Muscle layer of colon (tissue), 2 donors: Measurements from ENCODE around the gene COX6A1.

Source experiments
- H3K27ac ChIP-seq: one replicate; pipeline ENCODE4 v1.7.0; 2013; ENCODE audit warnings: low read depth, mild to moderate bottlenecking, low read length, moderate library complexity
- H3K27me3 ChIP-seq, 2 donors: one replicate each; pipeline ENCODE4 v1.7.0; 2013; ENCODE audit warnings: low read length in 2 of 2, mild to moderate bottlenecking in 2 of 2; ENCODE audit not compliant: insufficient read depth in 2 of 2, control insufficient read depth in 1 of 2
- H3K36me3 ChIP-seq: one replicate; pipeline ENCODE4 v1.7.0; 2013; ENCODE audit warnings: mild to moderate bottlenecking, low read length; ENCODE audit not compliant: insufficient read depth
- H3K4me1 ChIP-seq: one replicate; pipeline ENCODE4 v1.7.0; 2013; ENCODE audit warnings: mild to moderate bottlenecking, low read length; ENCODE audit not compliant: insufficient read depth
- H3K4me3 ChIP-seq, 2 donors: one replicate each; pipeline ENCODE4 v1.7.0; 2013; ENCODE audit warnings: low read length in 2 of 2, low read depth in 1 of 2, mild to moderate bottlenecking in 1 of 2, moderate library complexity in 1 of 2
- H3K9ac ChIP-seq: one replicate; pipeline ENCODE4 v1.7.0; 2013; ENCODE audit warnings: low read length
- H3K9me3 ChIP-seq: one replicate; pipeline ENCODE4 v1.7.0; 2013; ENCODE audit warnings: mild to moderate bottlenecking, low read length
- donor health status: abdominal sarcoma.
- donor health status: Adenocarcinoma of cecum.

The COX6A1 gene

GRCh38 chr12:120437735-120438494, at the start of gene COX6A1:
COX6A1 (plus strand) TSS chr12:120438113; CDS start chr12:120438127, 14 bp downstream.
- Histone ChIP-seq H3K4me1 (peaks cover 18% of the 10 kb centered on the region), H3K4me3 (peak within 1 kb of the TSS; percentile 64 to 68), H3K36me3 (peaks cover 24% of the 10 kb centered on the region), H3K9me3 (no peaks in the 10 kb centered on the region), H3K27me3 (no peaks in the 10 kb centered on the region), H3K9ac (peak within 1 kb of the TSS; percentile 41), H3K27ac (peak within 1 kb of the TSS; percentile 79)

- H3K4me3 ChIP-seq = no peak overlapping the region
- peaks cover 0 to 6% of the 10 kb centered on the region in 2 donors for H3K27me3 ChIP-seq
- no peaks in the 10 kb centered on the region for H3K36me3 ChIP-seq
- no peak overlapping the region for H3K9ac ChIP-seq
- no peaks in the 10 kb centered on the region for H3K4me1 ChIP-seq
- no peak overlapping the region for H3K27ac ChIP-seq
- no peaks in the 10 kb centered on the region for H3K9me3 ChIP-seq
These were observed 49.0 kb upstream of the COX6A1 start for GRCh38 chr12:120388691-120389481.

GRCh38 chr12:120390540-120391120, 47.3 kb upstream of the COX6A1 start:
- H3K36me3 ChIP-seq = no peaks in the 10 kb centered on the region
- H3K9me3 ChIP-seq = no peaks in the 10 kb centered on the region
- no peak overlapping the region for H3K9ac ChIP-seq
- H3K4me1 ChIP-seq = no peaks in the 10 kb centered on the region
- peaks cover 0 to 6% of the 10 kb centered on the region in 2 donors for H3K27me3 ChIP-seq
- H3K27ac ChIP-seq = no peak overlapping the region
- H3K4me3 ChIP-seq = no peak overlapping the region

- Histone ChIP-seq H3K27me3 (no peaks in the 10 kb centered on the region), H3K4me3 (no peak overlapping the region), H3K4me1 (no peaks in the 10 kb centered on the region), H3K9me3 (no peaks in the 10 kb centered on the region), H3K27ac (no peak overlapping the region), H3K9ac (no peak overlapping the region), H3K36me3 (no peaks in the 10 kb centered on the region)
These were observed 43.2 kb upstream of the COX6A1 start for GRCh38 chr12:120394483-120395367.

- H3K27ac ChIP-seq = no peak overlapping the region
- H3K9me3 ChIP-seq = no peaks in the 10 kb centered on the region
- H3K36me3 ChIP-seq = no peaks in the 10 kb centered on the region
- no peaks in the 10 kb centered on the region for H3K4me1 ChIP-seq
- no peak overlapping the region for H3K9ac ChIP-seq
- H3K4me3 ChIP-seq = no peak overlapping the region
- H3K27me3 ChIP-seq = no peaks in the 10 kb centered on the region
These were observed 39.9 kb upstream of the COX6A1 start for GRCh38 chr12:120397824-120398540.

GRCh38 chr12:120399531-120399930, 38.4 kb upstream of the COX6A1 start:
- Histone ChIP-seq H3K4me1 (no peaks in the 10 kb centered on the region), H3K27ac (no peak overlapping the region), H3K27me3 (no peaks in the 10 kb centered on the region), H3K36me3 (no peaks in the 10 kb centered on the region), H3K9ac (no peak overlapping the region), H3K4me3 (no peak overlapping the region), H3K9me3 (no peaks in the 10 kb centered on the region)

GRCh38 chr12:120402217-120402616, 35.7 kb upstream of the COX6A1 start:
- no peaks in the 10 kb centered on the region for H3K9me3 ChIP-seq
- H3K9ac ChIP-seq = no peak overlapping the region
- no peak overlapping the region for H3K4me3 ChIP-seq
- H3K4me1 ChIP-seq = peaks cover 8% of the 10 kb centered on the region
- no peaks in the 10 kb centered on the region for H3K27me3 ChIP-seq
- no peaks in the 10 kb centered on the region for H3K36me3 ChIP-seq
- no peak overlapping the region for H3K27ac ChIP-seq

GRCh38 chr12:120403869-120404268, 34.0 kb upstream of the COX6A1 start:
- H3K27me3 ChIP-seq = no peaks in the 10 kb centered on the region
- no peaks in the 10 kb centered on the region for H3K36me3 ChIP-seq
- no peak overlapping the region for H3K4me3 ChIP-seq
- no peak overlapping the region for H3K27ac ChIP-seq
- H3K9ac ChIP-seq = no peak overlapping the region
- H3K4me1 ChIP-seq = peaks cover 8% of the 10 kb centered on the region
- H3K9me3 ChIP-seq = no peaks in the 10 kb centered on the region

GRCh38 chr12:120404271-120404670, 33.6 kb upstream of the COX6A1 start:
- Histone ChIP-seq H3K27ac (no peak overlapping the region), H3K9me3 (no peaks in the 10 kb centered on the region), H3K36me3 (no peaks in the 10 kb centered on the region), H3K9ac (no peak overlapping the region), H3K4me1 (peaks cover 8% of the 10 kb centered on the region), H3K4me3 (no peak overlapping the region), H3K27me3 (no peaks in the 10 kb centered on the region)

- peaks cover 8% of the 10 kb centered on the region for H3K4me1 ChIP-seq
- no peak overlapping the region for H3K9ac ChIP-seq
- H3K4me3 ChIP-seq = no peak overlapping the region
- H3K27me3 ChIP-seq = no peaks in the 10 kb centered on the region
- no peaks in the 10 kb centered on the region for H3K36me3 ChIP-seq
- no peaks in the 10 kb centered on the region for H3K9me3 ChIP-seq
- peak overlapping the region; percentile 52 for H3K27ac ChIP-seq
These were observed 31.8 kb upstream of the COX6A1 start for GRCh38 chr12:120406069-120406468.
